Measurements from ENCODE around the gene FBH1.
A peak's percentile ranks its signal among the peaks of the same experiment; 100 is the strongest.
"Not testable (repeated sequence)": the region's sequence is repeated elsewhere in the genome, so short reads cannot be mapped to it uniquely, and the experiment has no call there.

Gene FBH1

DNA sequence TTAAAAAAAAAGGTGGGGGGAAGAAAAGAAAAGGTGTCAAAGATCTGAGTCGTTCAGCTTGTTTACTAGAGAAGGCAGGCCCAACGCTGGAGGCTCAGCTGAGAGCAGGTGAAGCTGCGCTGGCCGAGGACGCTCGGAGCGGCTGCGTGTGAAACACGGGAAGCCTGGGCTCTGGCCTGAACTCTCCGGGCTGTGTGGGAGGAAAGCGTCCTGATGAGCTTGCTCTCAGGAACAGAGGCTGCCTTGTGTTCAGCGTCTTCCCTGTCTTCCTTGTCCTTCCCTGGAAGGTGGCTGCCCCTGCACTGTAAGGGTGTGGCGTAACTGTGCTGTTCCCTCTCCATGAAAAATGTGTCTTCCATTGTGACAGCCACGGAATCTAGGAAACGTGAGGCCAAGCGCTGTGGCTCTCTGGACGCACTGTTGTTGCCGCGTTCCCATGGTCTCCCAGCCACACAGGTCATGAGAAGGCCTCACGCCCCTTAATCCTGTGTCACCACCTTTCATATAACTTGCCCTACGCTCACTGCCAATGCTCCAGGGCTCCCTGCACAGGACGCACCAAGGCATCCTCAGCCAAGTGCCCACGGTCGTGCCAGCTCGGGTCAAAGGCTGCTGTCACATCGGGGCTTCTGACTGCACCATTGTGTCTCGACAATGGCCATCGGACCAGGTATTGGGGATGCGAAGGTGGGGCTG is 71.5 kb downstream of the FBH1 start:
- no peak for DNase-seq

DNA sequence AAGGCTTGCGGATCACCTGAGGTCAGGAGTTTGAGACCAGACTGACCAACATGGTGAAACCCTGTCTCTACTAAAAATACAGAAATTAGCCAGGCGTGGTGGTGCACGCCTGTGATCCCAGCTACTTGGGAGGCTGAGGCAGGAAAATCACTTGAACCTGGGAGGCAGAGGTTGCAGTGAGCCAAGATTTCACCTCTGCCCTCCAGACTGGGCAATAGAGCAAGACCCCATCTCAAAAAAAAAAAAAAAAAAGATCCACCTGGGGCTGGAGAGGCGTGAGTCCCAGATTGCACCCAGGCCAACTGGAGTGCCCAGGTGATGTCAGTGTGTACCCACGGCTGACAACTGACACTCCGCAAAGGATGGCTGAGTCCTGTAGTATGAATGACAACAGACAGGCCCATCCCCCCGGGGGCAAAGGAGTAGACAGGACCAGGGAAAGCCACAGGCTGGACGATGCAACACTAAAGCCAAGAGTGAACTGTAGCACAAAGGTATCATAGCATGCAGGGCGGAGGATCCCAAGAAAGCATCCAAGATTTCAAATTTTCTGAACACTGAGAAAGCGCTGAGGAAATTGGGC is 72.4 kb downstream of the FBH1 start:
- not testable (repeated sequence) for DNase-seq

DNA sequence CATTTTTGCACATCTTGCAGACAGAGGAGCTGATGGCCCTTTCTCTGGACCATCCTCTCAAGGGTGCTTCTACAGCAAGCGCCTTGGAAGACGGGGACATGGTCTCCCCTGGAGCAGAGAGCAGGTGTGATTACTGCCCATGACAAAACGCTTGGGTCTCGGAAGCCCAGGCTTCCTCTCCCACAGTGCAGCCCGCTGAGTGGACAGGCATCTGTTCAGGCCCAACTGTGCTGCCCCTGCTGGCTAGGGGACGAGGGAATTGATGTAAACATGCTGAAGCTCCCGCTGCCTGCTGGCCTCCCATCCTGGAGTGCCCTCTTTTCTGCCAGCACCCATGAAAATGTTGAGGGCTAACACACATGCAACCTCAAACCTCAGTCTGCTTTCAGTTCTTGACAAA is 73.0 kb downstream of the FBH1 start:
- DNase-seq, result no peak

DNA sequence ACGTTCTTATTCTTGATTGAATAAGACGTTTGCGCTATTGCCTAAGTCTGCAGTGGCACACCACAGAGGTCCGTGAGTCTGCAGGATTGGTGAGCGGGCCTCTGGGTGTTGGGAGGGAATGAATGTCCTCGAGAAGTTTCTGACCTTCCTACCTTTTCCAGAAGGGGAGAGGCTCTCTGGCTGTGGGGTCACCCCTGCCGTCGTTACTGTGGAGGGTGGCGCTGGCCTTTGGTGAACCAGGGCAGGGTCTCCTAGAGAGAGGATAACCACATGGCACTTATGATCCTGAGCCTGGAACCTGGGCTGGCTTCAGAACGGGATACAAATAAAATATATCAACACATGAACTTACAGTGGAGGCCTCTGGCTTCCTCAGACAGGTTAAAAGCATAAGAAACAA is 73.5 kb downstream of the FBH1 start:
- DNase-seq, result no peak

DNA sequence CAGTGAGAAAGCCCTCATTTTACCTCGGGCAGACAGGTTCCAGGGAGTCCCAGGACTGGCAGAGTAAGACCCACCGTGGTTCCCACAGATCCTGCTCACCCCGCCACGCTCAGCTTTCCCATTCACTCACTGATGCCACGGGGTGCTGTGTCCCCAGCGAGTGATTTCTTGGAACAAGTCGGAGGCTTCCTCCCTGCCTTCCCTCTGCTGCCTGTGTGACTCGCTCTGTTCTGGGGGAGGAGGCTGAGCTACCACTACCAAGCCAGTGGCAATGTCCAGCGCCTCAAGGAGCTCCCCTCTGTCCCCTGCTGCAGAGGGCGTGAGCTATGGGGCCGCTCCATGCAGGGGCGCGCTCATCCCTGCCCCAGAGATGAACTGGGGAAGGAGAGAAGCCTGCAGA is 74.7 kb downstream of the FBH1 start:
- DNase-seq, result no peak

DNA sequence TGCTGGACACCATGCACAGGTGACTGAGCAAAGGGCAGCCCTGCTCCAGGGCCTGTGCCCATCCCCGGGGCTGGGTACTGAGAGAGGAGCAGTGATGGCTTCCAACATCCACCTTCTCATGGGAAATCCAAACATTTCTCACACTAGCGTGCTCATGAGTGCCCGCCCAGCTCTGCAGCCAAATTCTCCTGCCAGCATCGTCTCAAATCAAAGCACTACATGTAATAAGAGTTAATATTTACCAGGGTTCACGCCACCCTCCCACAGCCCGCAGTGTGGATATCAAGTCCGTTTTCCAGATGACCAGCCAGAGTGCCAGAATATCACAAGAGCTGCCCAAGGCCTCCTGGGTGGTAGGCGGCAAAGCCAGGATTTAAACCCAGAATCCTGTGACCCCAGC is 75.2 kb downstream of the FBH1 start:
- DNase-seq, result no peak

DNA sequence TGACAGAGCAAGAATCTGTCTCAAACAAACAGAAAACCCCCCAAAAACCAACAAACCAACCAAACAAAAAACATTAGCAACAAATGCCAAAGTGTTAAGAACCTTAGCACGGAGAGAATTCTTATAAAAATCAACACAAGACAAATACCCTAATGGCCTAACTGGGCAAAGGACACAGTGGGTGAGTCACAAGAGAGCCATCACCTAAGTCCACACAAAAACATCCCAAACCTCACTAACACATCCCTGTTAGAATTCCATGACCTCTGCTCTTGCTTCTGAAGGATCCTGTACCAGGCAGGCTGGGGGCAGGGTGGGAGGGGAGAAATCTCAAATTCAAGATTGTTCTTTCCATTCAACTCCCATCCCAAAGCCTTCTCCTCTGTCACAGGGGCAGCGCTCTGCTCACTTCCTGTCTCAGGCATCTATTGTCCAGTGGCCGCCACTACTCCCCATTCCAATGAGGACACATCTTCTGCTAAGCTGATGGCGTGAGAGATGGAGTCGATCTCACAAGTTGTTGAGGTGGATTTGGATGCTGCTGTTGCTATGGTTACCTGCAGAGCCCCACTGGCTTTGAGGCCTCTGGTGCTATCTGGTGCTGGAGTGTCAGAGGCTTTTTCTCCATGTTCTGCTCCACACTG is 78.1 kb downstream of the FBH1 start:
- no peak for DNase-seq

DNA sequence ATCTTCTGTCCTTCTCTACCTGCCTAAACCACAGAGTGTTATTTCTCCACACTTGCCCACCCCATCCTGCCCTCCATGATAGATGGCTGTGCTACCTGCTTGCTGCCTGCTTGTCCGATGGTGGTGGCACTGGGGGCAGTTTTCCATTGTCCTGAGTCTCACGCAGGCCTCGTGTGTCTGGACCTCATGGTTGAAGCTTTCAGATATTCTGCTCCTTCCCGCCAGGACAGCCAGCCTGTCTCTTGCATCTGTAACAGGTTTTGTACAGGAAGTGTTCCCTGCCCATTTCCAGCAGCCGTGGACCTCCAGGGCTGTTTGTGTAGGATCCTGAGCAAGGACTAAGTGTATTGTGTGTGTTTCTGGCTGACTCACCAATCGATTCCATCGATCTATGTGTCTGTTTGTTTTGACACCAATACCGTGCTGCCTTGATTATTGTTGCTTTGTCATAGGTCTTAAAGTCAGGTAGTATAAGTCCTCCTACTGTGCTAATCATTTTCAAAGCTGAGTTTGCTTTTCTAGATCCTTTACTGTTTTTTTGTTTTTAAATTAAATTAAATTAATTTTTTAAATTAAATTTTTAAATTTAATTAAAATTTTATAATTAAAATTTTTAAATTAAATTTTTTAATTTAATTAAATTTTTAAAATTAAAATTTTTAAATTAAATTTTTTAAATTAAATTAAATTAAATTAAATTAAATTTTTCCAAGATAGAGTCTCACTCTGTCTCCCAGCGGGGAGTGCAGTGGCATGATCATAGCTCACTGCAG is 78.8 kb downstream of the FBH1 start:
- DNase-seq, result no peak

DNA sequence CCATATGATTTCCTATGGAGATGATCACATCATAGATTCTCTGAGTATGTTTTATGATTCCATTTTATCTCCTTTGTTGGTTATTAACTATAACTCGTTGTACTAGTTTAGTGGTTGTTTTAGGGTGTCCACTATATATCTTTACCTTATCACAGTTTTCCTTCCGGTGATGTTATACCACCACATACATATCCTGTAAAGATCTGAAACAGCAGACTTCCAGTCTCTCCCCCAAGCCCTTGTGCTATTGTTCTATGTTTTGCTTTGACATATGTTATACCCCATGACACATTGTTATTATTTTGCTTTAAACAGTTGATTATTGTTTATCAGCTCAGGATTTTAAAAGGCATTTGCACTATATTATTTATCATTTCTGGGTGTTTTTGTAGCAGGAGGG is 80.0 kb downstream of the FBH1 start:
- no peak for DNase-seq

DNA sequence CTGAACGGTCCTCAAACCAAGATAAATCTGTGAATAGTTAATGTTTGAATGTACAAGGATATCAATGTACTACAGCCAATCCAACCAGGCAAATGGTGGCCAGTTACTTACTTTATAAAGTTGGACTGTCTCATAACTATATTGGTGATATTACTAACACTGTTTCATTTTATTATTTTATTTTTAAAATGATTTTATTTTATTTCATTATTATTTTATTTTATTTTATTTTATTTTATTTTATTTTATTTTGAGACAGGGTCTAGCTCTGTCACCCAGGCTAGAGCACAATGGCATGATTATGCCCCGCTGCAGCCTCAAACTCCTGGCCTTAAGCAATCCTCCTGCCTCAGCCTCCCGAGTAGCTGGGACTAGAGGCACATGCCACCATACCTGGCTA is 80.5 kb downstream of the FBH1 start:
- no peak for DNase-seq

DNA sequence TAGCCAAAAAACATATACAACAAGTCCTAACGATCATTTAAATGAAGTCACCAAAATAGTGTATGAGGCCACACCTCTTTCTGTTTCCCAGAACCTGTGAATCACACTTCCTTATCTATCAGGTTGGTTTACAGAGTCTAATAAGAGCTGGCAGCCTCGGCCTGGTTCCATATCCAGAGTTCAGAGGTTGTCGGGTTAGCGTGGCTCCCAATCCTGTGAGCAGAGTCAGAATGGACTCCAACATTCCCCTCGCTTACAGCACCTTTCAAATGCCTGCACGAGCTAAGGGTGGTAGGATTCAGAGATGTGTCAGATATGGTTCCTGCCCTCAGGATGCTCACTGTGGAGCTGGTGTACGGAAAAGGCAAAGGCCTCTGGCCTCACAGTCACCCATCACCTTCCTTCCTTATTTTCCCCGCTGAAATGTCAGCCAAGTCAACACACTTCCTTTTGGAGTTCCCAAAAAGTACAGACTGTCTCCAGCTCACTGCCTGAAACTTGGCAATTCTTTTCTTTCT is 81.3 kb downstream of the FBH1 start:
- peak; percentile 13 to 74 for DNase-seq

DNA sequence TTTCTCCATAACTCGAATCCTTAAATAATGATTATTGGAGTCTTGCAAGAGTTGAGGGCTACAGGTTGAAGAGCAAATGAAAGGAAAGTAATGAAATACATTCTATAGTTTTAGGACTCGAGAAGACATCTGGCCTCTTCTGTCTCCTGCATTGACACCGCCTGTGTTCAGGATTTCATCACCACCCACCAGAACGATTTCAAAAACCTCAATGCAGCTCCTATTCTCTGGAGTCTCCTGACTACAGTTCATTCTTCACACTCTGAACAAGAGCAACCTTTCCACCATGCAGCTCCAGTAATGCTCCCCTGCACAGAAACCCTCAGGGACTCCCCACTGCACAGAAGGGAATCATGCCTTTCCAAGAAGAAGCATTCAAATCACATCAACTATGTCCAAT is 81.8 kb downstream of the FBH1 start:
- no peak for DNase-seq

DNA sequence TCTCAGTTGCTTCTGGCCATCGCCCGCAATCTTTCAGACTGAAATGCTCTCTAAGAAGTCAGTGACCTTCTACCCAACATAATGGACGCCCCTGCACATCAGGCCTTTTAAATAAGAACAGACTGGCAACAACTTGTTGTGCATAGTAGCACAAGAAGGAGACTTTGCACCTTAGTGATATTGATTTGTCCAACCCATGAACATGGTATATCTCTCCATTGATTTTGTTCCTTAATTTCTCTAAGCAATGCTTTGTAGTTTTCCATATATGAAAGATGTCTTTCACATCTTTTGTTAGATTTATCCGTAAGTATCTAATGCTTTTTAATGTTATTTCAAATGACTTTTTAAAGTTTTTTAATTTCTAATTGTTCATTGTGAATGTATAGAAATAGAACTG is 83.0 kb downstream of the FBH1 start:
- no peak for DNase-seq

DNA sequence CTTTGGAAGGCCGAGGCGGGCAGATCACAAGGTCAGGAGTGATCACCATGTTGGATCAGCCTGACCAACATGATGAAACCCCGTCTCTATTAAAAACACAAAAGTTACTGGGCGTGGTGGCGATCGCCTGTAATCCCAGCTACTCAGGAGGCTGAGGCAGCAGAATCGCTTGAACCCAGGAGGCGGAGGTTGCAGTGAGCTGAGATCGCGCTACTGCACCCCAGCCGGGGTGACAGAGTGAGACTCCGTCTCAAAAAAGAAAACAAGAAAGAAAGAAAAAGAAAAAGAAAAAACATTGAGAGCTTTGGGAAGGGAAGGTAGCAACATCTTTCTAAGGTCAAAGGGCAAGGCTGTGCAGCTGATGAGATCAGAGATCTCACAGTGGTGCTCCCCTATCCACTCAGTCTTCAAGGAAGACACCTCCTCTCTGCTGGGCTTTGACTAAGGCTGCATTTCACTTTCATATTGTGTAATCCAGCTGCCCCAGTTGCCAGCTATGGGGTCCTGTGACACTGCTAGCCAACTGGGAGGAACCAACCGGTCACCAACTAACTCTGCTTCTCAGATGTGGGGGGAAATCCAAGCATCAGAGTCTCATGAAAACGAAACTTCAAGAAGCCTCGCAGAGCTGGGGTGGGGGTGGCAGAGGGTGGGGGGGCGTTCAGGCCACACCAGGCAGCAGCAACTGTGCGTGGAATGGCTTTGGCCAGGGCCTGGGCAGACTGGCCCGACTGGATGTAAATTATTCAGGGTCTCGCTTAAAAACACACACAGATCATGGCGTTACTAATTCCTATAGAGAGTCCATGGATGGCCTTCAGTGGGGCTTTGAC is 85.8 kb downstream of the FBH1 start:
- peak; percentile 86 to 90 for DNase-seq

DNA sequence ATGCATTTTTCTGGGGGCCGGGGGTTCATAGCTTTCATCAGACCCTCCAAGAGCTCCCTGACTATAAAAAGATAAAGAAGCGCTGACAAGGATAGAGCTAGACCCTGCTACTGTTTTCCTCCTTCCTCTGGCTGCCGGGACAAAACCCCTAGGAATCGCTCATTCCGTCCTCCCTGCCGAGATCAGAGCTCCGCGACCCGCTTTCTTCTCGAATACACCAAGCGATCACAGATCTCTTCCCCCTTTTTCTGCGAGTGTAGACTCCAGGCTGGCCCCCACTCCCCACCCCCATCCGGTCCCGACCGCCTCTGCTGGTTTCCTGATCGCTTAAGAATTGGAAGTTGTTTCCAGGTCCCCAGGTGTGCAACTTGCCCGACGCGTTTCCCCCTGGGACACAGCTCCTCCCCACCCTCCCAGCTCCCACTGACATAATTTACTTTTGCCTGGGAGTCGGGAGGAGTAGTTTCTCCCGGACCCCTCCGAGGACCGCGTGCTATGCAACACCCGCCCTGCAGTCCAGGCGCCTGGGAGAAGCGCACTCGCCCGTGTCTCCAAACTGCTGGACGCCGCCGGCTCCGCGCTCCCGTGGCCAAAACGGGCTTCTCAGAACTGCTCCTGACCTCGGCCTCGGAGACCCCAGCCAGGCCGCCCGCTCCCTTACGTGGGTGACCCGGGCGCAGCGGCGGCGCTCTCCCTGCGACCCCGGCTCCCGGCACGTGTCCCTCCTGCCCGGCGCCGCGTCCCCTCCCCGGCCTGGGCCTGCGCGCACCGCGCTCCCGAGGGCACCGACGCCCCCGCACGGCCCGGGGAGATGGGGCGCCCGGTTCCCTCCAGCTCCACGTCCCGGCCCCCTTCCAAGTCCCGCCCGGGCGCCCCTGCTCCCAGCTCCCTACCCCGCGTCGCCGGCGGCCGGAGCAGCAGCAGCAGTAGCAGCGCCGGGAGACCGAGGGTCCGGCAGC is 86.7 kb downstream of the FBH1 start:
- DNase-seq, result peak; percentile 30 to 62

DNA sequence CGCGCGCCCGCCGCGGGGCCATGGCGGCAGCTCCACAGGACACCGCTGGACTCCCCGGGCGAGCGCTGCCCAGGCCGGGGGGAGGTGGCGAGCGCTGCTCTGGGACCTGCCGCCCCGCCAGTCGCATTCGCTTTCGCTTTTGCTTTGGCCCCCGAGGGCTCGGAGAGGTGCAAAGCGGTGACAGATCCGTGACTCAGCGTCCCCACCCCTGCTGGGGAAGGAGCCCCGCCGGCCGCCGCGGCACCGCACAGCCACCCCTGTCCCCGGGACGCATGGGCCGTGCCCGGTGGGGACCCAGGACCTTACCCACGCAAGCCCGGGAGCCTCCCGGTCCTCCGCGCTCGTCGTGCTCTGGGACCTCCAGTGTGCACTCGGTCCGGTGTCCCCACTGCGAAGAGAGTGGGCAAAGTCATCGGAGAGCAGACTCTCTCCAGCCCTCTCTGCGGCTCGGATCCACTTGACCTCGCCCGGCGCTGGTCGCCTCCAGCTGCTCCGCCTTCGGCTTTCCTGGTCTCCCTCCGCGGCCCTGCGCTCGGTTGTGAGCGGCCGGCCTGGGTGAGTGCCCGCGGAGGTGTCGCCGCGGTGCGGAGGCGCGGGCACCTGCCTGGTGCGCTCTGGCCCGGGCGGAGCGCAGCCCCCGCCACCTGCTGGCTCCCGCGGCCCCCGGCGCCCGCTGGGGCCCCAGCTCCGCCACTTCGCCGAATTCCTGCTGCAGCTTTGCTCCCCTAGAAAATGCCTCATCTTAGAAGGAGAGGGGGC is 87.6 kb downstream of the FBH1 start, which contains the start of gene IL15RA:
IL15RA (minus strand) TSS at position 73 of the 759 bp plus-strand sequence; CDS start at position 22, 51 bp downstream.
- peak; percentile 80 to 88 for DNase-seq

DNA sequence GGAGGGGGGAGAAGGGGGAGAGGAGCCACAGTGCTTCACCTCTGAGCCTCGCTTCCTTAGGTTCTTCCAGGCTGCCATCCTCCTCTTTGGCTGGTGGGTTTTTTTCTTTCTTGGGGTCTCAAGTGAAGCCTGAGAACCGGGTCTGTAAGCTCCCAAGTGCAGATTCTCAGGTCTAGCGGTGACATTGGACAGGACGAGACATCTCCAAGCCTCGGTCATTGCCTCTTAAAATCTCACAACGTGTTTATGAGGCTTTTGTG is 88.1 kb downstream of the FBH1 start:
- no peak for DNase-seq

DNA sequence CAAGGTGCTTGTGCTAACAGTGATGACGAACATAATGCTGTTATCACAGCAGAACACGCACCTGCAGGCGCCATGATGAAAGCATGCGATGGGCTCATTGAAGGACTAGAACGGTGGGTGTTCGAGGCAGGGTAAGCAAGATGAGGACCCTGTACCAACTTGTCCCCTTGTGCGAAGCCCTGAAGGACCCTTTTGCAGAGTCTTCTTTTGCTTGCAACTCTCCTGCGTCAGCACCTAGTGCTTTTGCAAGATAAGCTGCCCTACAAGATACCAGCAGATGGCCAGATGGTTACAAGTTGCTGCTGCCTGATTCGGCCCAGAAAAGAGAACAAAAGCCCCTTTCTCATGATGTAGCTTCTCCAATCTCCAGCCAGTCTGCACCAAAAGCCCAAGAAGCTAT is 91.5 kb downstream of the FBH1 start:
- DNase-seq, result no peak

DNA sequence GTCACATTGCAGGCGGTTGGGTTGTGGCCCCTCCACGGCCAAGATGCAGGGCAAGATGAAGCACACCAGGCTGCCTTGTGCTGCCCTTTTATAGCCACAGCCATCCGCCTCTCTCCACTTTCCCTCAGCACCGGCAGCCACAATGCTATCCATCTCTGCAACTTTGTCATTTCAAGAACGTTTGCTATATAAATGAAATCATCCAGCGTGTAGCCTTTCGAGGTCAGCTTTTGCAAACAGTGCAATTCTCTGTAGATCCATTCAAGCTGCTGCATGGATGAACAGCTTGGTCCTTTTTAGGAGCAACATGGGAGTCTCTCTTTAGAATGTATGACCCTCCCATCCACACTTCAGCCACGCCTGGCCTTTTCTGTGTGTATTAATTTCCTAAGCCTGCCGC is 93.7 kb downstream of the FBH1 start:
- DNase-seq, result no peak

DNA sequence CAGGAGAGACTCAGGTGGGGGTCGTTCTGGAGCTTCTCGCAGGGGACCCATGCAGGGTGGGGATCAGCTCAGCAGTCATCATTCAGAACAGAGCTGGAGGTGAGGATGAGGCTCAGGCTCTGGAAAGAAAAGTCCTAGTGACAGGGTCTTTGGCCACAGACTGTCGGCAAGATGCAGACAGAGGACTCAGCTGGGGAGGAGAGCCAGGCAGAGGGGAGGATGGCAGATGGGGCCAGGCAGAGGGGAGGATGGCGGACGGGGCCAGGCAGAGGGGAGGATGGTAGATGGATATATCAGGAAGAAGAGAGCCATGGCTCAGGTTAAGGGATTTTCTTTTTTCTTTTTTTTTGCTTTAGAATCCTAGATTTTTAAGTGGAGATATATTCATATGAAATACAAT is 95.0 kb downstream of the FBH1 start:
- no peak for DNase-seq
